ENCODE results near the gene ASNSD1. TPM values are rescaled to one million over a fixed set of nuclear protein-coding genes. Genes with fewer than 3 reads are reported as not detected.

Gene ASNSD1
- total and polyA plus RNA-seq, 2 donors from 2014 or later = 28.6 to 36.5 TPM

- H3K36me3 ChIP-seq (ENCODE audit: control insufficient read depth in 2 of 3, insufficient read depth in 3 of 3, low read length in 3 of 3) = no peaks in the 10 kb centered on the region
These were observed 39.5 kb upstream of the ASNSD1 start for GRCh38 chr2:189621781-189622180.

GRCh38 chr2:189623049-189623448 is 38.2 kb upstream of the ASNSD1 start:
- no peaks in the 10 kb centered on the region for H3K36me3 ChIP-seq (ENCODE audit: control insufficient read depth in 2 of 3, insufficient read depth in 3 of 3, low read length in 3 of 3)
- intact Hi-C loops (cut with DNase I) = no loop called here
- FAIRE-seq (no peak), DNase-seq (no peak)
- no peaks in the 10 kb centered on the region for H3K9me3 ChIP-seq (ENCODE audit: control insufficient read depth in 2 of 3, insufficient read depth in 1 of 3, low read length in 3 of 3)
- H3K4me1 ChIP-seq (ENCODE audit: control insufficient read depth in 2 of 3, insufficient read depth in 2 of 3, low read depth in 1 of 3, low read length in 3 of 3) = no peaks in the 10 kb centered on the region
- no peak overlapping the region for H3K9ac ChIP-seq (ENCODE audit: low read length in 3 of 3)
- H3K27me3 ChIP-seq (ENCODE audit: control insufficient read depth, insufficient read depth, low read length) = no peaks in the 10 kb centered on the region
- H3K27ac ChIP-seq (ENCODE audit: low read depth in 2 of 2, low read length in 2 of 2) = no peak overlapping the region
- no peak overlapping the region for H3K4me3 ChIP-seq (ENCODE audit: low read length in 3 of 3)
- TF ChIP-seq CTCF (IDR thresholded peaks at IDR 0.05; ENCODE audit: borderline replicate concordance, extremely low read depth, insufficient read depth) = no peak

More at GRCh38 chr2:189621781-189622180, 39.5 kb upstream of the ASNSD1 start:
- H3K27ac ChIP-seq (ENCODE audit: low read depth in 2 of 2, low read length in 2 of 2) = no peak overlapping the region
- no peak overlapping the region for H3K9ac ChIP-seq (ENCODE audit: low read length in 3 of 3)
- H3K4me3 ChIP-seq (ENCODE audit: low read length in 3 of 3) = no peak overlapping the region
- FAIRE-seq (no peak), DNase-seq (peak in 1 of 5 donors; percentile 43)
- no peaks in the 10 kb centered on the region for H3K27me3 ChIP-seq (ENCODE audit: control insufficient read depth, insufficient read depth, low read length)
- no peaks in the 10 kb centered on the region for H3K9me3 ChIP-seq (ENCODE audit: control insufficient read depth in 2 of 3, insufficient read depth in 1 of 3, low read length in 3 of 3)
- no peak for TF ChIP-seq CTCF (IDR thresholded peaks at IDR 0.05; ENCODE audit: borderline replicate concordance, extremely low read depth, insufficient read depth)
- no peaks in the 10 kb centered on the region for H3K4me1 ChIP-seq (ENCODE audit: control insufficient read depth in 2 of 3, insufficient read depth in 2 of 3, low read depth in 1 of 3, low read length in 3 of 3)
- intact Hi-C loops (cut with DNase I) = no loop called here

- H3K4me1 ChIP-seq (ENCODE audit: control insufficient read depth in 2 of 3, insufficient read depth in 2 of 3, low read depth in 1 of 3, low read length in 3 of 3) = no peaks in the 10 kb centered on the region
- H3K4me3 ChIP-seq (ENCODE audit: low read length in 3 of 3) = no peak overlapping the region
- no peak for FAIRE-seq
- no peak for DNase-seq
- no peaks in the 10 kb centered on the region for H3K9me3 ChIP-seq (ENCODE audit: control insufficient read depth in 2 of 3, insufficient read depth in 1 of 3, low read length in 3 of 3)
- intact Hi-C loops (cut with DNase I) = no loop called here
- H3K36me3 ChIP-seq (ENCODE audit: control insufficient read depth in 2 of 3, insufficient read depth in 3 of 3, low read length in 3 of 3) = no peaks in the 10 kb centered on the region
- H3K27ac ChIP-seq (ENCODE audit: low read depth in 2 of 2, low read length in 2 of 2) = no peak overlapping the region
- H3K9ac ChIP-seq (ENCODE audit: low read length in 3 of 3) = no peak overlapping the region
- no peak for TF ChIP-seq CTCF (IDR thresholded peaks at IDR 0.05; ENCODE audit: borderline replicate concordance, extremely low read depth, insufficient read depth)
- H3K27me3 ChIP-seq (ENCODE audit: control insufficient read depth, insufficient read depth, low read length) = no peaks in the 10 kb centered on the region
These were observed 36.5 kb upstream of the ASNSD1 start for GRCh38 chr2:189624648-189625355.
